GM19193 (cell line): ENCODE data around the gene UGT1A9.
"Not testable (repeated sequence)": the region's sequence is repeated elsewhere in the genome, so short reads cannot be mapped to it uniquely, and the experiment has no call there.

ENCODE experiments used
- POLR2A ChIP-seq: IDR thresholded peaks from 4 replicates; pipeline ENCODE4 v1.6.1; 2011; ENCODE audit not compliant: insufficient read depth, insufficient read length; ENCODE audit errors: extremely low read depth

Gene UGT1A9

DNA sequence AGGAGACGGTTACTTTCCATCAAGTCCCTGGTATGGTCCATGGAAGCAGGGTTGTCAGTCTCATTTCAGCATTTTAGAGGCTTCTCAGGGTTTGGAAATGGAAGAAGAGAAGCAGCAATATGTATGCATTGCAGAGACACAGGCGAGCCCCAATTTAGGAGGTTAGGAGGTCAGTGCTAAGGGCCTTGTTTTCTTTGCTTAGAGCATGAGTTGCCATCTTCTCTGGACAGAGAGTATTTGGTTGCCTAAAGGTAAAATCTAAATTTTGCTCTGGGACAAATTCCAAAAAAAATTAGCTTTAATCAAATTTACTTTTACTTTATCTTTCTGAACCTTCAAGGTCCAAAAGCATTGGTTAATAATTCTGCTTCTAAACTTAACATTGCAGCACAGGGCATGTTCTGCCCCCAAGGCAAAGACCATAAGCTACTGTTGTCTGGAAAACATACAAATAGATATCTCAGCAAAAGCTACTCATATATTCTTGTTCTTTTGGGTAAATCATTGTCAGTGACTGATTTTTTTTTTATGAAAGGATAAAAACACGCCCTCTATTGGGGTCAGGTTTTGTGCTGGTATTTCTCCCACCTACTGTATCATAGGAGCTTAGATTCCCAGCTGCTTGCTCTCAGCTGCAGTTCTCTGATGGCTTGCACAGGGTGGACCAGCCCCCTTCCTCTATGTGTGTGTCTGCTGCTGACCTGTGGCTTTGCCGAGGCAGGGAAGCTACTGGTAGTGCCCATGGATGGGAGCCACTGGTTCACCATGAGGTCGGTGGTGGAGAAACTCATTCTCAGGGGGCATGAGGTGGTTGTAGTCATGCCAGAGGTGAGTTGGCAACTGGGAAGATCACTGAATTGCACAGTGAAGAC is at the start of gene UGT1A9:
Gene UGT1A9, plus strand, starts transcription at position 609 of the 872 bp plus-strand sequence. Its CDS starts 37 bp downstream, at position 646.
- TF ChIP-seq POLR2A = no peak

DNA sequence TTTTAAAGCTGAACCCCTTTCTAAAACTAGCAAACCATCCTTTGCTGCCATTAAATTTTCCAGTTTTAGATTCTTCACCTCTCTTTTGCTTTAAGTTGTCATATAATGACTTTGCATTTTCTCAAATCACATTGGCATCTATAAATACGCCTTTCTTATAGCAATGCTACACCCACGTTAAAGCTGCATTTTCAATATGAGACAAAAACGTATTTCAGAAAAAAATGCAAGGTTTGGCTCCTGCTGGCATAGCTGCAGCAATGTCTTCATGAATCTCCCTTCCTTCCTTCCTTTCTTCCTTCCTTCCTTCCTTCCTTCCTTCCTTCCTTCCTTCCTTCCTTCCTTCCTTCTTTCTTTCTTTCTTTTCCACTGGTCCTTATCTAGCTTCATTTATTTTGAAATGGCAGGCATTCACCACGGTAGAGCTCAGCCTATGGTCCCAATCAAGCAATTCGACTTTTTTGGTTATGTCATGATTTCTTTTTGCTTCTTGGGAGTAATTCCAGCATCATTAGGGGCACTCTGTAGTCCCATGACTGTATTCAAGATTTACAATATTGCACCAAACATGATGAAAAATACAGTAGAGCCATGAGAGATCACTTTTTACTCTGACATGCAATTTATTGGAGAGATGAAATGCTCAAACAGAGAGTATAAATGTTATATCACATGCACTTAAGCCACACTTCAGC is 44.2 kb upstream of the UGT1A9 start:
- TF ChIP-seq POLR2A = no peak

DNA sequence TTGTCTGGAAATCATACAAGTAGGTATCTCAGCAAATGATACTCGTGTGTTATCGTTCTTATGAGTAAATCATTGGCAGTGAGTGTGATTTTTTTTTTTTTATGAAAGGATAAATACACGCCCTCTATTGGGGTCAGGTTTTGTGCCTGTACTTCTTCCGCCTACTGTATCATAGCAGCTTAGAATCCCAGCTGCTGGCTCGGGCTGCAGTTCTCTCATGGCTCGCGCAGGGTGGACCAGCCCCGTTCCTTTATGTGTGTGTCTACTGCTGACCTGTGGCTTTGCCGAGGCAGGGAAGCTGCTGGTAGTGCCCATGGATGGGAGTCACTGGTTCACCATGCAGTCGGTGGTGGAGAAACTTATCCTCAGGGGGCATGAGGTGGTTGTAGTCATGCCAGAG is 35.4 kb upstream of the UGT1A9 start, which contains the start of gene UGT1A10:
Gene UGT1A10, plus strand, starts transcription at position 143 of the 400 bp plus-strand sequence. Its CDS starts 75 bp downstream, at position 218.
- TF ChIP-seq POLR2A = not testable (repeated sequence)

DNA sequence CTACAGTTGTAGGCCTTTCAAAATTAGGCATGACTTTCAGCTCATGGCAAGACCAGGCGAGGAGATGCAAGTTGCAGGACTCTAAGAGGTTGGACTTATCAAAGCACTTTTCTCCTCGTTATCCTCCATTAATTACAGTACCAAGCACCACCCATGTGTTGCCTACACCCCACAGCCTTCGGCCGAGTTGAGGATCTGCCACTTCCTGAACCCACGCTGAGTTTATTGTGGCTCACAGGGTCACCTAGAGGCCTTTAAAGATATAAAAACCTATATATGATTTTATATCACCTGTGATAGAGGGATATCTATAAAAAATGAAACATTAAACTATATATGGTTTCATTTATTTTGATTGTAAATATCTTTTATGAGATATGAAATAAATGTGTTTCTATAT is 32.9 kb upstream of the UGT1A9 start:
- no peak for TF ChIP-seq POLR2A

DNA sequence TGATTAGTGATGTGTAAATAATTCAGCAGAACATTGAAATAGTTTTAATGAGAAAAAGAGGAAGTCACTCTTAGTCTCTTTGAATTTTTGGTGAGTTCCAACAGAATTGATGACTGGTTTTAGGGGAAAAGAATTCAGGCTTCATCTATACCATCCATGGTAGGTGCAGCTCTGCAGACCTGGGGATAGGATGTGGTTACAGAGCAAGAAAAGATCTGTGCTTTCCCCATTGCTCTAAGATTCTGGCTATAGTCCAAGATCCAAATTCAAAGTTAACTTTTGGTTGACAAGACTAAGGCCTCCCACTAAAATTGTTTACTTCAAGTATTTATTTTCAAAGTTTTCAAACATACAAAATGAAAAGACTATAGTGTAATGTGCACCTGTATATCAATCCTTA is 31.8 kb upstream of the UGT1A9 start:
- TF ChIP-seq POLR2A = no peak

DNA sequence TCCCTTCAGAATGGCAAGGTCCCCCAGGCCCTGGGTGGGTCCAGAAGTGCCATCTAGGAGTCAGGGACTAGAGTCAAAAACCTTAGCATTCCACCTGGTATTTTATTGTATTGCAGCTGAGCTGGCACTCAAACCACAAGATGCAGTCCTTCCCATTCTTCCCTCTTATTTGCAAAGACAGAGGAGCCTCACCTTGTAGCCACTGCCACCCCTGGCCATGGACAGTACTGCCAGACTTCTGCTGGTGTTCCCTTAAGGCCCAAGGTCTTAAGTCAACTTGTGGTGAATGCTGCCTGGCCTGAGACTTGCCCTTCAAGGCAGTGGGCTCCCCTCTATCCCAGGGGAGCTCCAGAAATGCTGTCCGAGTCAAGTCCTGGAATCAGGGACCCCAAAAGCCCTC is 28.6 kb upstream of the UGT1A9 start:
- no peak for TF ChIP-seq POLR2A

DNA sequence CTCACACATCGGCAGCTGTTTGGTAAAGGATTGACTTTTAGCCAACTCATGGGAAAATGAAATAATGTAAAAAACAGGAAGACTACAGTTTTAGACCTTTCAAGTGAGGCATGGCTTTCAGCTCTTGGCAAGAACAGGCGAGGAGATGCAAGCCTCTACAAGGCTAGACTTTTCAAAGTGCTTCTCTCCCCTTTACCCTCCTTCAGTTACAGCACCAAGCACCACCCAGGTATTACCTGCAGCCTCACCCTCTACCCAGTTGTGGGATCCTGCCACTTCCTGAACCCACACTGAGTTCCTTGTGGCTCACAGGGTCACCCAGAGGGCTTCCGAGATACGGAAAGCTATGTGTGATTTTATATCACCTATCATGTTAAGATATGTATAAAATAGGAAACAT is 20.7 kb upstream of the UGT1A9 start:
- TF ChIP-seq POLR2A = no peak

DNA sequence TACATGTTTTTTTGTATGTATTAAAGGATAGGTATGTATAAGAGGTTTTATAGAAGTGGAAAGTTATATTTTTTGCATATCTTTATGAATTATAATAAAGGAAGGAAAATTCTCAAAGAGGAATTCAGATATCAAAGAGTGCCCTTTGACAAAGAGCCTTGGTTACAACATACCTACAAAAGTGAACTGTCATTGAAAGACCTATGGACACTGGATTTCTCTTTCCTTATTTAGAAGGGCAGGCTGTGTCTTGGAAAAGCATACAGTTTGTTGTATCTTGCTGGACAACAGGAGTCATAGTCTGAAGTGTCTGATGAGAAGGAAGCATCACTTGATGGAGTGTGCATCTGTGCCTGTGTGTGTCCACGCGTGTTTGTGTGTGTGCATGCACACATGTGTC is 20.3 kb upstream of the UGT1A9 start:
- no peak for TF ChIP-seq POLR2A

DNA sequence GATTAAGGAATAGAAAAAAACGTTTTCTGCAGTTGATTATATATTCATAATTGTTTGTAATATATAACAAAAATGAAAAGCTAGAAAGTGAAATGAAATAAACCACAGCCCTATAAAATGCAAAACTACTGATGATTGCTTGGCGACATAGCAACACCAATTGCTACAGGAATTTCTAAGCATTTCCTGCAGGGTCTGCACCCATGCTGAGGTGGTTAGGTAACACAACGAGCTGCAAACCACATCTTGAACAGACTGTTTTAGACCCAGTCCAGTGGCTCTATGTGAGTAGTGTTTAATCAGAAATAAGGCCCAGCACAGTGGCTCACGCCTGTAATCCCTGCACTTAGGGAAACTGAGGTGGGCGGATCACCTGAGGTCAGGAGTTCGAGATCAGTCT is 17.2 kb upstream of the UGT1A9 start:
- no peak for TF ChIP-seq POLR2A

DNA sequence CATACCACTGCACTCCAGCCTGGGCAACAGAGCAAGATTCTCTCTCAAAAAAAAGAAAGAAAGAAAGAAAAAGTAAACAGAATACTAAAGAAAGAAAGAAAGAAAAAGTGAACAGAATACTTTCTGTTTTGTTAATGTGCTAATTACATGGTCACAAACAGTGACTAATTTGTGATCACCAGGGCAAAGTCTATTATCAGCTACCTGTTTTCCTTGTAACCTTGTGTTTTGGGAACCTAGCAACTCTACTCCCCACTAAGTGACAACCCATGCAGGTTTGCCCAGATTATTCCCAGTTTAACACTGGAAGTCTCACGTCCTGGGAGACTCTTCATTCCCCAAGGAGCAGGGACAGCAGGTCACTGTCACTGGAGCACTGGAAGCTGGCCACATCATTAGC is 16.7 kb upstream of the UGT1A9 start:
- no peak for TF ChIP-seq POLR2A

DNA sequence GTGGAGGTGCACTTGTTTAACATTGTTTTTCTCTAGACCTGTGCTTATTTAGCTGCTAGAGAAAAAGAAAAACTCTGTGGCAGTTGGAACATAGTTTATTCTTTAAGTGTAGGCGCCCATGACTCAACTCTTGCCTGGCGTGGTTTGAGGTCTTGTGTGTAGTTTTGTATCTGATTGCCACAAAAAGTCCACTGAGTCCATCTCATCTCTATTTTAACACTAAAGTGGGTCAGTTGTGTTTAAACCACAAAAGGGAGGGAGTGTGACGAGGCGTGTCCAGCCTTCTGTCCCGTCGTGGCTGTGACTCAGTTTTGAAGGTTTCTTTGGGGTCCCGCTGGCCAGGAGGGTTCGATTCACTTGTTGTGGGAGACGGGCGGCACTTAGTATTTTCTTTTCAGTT is 15.3 kb upstream of the UGT1A9 start:
- no peak for TF ChIP-seq POLR2A

DNA sequence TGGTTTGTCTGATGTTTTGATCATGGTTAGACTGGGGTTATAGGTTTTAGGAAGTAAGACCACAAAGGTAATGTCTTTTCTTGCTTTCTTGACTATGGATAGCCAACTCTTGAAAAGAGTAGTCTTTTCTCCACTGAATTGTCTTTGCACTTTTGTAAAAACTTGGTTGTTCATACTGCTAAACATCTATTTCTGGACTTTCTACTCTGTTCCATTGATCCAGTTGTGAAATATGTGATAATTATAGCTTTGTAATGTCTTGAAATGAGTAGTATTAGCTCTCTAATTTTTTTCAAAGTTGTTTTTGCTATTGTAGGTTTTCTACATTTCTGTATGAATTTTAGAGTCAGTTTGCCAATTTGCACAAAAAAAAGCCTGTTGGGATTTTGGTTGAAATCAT is 13.1 kb upstream of the UGT1A9 start:
- no peak for TF ChIP-seq POLR2A

DNA sequence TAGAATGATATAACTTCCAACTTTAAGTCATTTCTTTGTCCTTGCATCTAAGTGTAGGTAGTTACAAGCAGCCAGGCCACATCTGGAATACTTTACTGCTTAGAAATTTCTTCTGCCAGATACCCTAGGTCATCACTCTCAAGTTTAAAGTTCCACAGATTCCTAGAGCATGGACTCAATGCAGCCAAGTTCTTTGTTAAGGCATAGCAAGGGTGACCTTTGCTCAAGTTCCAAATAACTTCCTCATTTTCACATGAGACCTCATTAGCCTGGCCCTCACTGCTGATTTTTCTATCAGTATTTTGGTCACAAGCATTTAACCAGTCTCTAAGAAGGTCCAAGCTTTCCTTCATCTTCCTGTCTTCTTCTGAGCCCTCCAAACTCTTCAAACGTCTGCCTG is 7.8 kb upstream of the UGT1A9 start:
- TF ChIP-seq POLR2A = no peak

DNA sequence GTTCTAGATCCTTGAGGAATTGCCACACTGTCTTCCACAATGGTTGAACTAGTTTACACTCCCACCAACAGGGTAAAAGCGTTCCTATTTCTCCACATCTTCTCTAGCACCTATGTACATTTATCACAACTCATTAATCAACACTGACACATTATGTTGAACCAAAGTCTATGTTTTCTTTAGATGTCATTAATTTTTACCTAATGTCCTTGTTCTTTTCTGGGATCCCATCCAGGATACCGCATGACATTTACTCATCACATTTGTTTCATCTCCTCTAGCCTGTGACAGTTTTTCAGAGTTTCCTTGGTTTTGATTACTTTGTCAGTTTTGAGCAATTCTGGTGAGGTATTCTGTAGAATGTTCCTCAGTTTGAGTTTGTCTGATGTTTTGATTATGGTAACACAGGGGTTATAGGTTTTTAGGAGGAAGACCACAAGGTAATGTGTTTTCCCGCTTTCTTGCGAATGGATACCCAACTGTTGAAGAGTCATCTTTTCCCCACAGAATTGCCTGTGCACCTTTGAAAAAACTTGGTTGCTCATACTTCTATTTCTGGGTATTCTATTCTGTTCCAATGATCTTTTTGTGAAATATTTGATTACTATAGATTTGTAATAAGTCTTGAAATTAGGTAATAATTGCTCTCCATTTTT is 3.0 kb upstream of the UGT1A9 start:
- TF ChIP-seq POLR2A = no peak

DNA sequence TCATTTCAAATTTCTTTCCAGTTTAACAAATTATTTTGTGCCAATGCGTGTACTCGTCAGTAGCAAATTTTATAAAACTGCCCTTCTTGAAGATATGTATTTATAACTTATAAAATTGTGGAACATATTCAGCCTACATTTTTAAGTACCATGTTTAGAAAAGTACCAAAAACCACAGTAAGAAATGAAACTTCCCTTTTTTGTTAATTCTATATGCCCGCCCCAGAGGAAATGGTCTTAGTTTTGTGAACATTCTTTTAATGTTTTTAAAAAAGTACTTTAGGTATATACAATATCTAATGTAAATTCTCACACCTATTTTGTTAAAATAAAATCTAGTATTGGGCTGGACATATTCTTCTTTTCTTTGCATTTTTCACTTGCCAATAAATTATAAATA is 1.2 kb downstream of the UGT1A9 start:
- TF ChIP-seq POLR2A = no peak
